Measurements from ENCODE around the gene C15orf39. TPM values are rescaled to one million over a fixed set of nuclear protein-coding genes. Genes with fewer than 3 reads are reported as not detected.

C15orf39 gene
- total RNA-seq, 1 experiment from 2014 or later: 45.6 TPM

- Histone ChIP-seq H3T11ph (ENCODE audit: low read length) (no peak overlapping the region), H4K20me1 (ENCODE audit: control insufficient read depth, insufficient read depth, insufficient read length) (peaks cover 2% of the 10 kb centered on the region), H3K23ac (ENCODE audit: insufficient read length, low read depth, low read length) (no peak overlapping the region), H3K79me2 (ENCODE audit: insufficient read depth, low read length) (no peaks in the 10 kb centered on the region), H3K56ac (ENCODE audit: insufficient read length, low read depth, low read length) (no peak overlapping the region), H3K4me2 (ENCODE audit: insufficient read depth, insufficient read length, low read length) (no peak overlapping the region), H2AFZ (ENCODE audit: low read length) (no peak overlapping the region), H2BK12ac (ENCODE audit: insufficient read length, low read depth, low read length) (no peak overlapping the region), H3K14ac (ENCODE audit: insufficient read depth, low read length) (no peak overlapping the region), H3K4ac (ENCODE audit: low read depth, low read length) (no peak overlapping the region), H3K27me3 (ENCODE audit: insufficient read depth, low read length) (no peaks in the 10 kb centered on the region), H2BK15ac (ENCODE audit: low read depth, low read length) (no peak overlapping the region), H3K4me1 (ENCODE audit: insufficient read depth, low read length) (peaks cover 4% of the 10 kb centered on the region; the same call in 1 of the 2 replicates), H3K9me3 (ENCODE audit: control insufficient read depth, low read depth, low read length) (peaks cover 5% of the 10 kb centered on the region), H4K5ac (ENCODE audit: insufficient read length, low read depth, low read length) (no peak overlapping the region), H2BK20ac (ENCODE audit: low read depth, low read length, poor library complexity, severe bottlenecking) (no peak overlapping the region), H4K91ac (ENCODE audit: insufficient read length, low read depth, low read length) (no peak overlapping the region), H2BK5ac (ENCODE audit: insufficient read length, low read length) (no peak overlapping the region), H3K9ac (ENCODE audit: extremely low read depth, insufficient read length, low read length) (no peak overlapping the region), H2AK5ac (ENCODE audit: insufficient read length, low read length) (no peak overlapping the region), H3K18ac (ENCODE audit: insufficient read length, low read depth, low read length) (no peak overlapping the region), H2BK120ac (ENCODE audit: low read depth, low read length, poor library complexity, severe bottlenecking) (no peak overlapping the region), H3K27ac (ENCODE audit: insufficient read length, low read depth, low read length) (no peak overlapping the region), H3K79me1 (ENCODE audit: insufficient read depth, low read depth, low read length, poor library complexity, severe bottlenecking) (no peaks in the 10 kb centered on the region), H4K8ac (replicated peaks; ENCODE audit: insufficient read length, low read depth, low read length) (no peak overlapping the region), H3K23me2 (ENCODE audit: insufficient read length, low read depth, low read length, poor library complexity, severe bottlenecking) (no peaks in the 10 kb centered on the region)
- DNase-seq: no peak
- peaks cover 11% of the 10 kb centered on the region for H3K27me3 Mint-ChIP-seq (ENCODE audit: low read depth)
- TF ChIP-seq CTCF (conservative IDR thresholded peaks at IDR 0.05): no peak
- WGBS (ENCODE audit: extremely low coverage, insufficient read length, low lambda C conversion rate): no CpG with 5 or more reads among the region's 3 CpGs
- H3K4me3 Mint-ChIP-seq: no peak overlapping the region
- H3K9me3 Mint-ChIP-seq: peaks cover 22 to 23% of the 10 kb centered on the region in 2 experiments
- H3K27ac Mint-ChIP-seq: no peak overlapping the region; a peak in 1 of 7 replicates
- H3K36me3 Mint-ChIP-seq (ENCODE audit: insufficient read depth in 1 of 3, low read depth in 3 of 3): peaks cover 4 to 20% (median 10%) of the 10 kb centered on the region in 3 experiments
- peaks cover 19 to 30% of the 10 kb centered on the region in 2 experiments for H3K4me1 Mint-ChIP-seq
Observed at GRCh38 chr15:75193272-75193671, 8.4 kb upstream of the C15orf39 start.
